Effector memory CD4-positive, alpha-beta T cell (primary cell): ENCODE measurements around the gene ADIG.

Experiments used
- DNase-seq, 3 donors: peaks; one replicate each; pipeline ENCODE4 v3.0.0-alpha.2; 2020
- H3K27ac ChIP-seq: 2 replicates; pipeline ENCODE4 v1.7.0; 2013; ENCODE audit warnings: mild to moderate bottlenecking, low read length, moderate library complexity; ENCODE audit not compliant: insufficient read depth, poor library complexity, severe bottlenecking
- H3K27me3 ChIP-seq: replicated peaks from 2 replicates; pipeline ENCODE4 v1.7.0; 2013; ENCODE audit warnings: mild to moderate bottlenecking, low read length; ENCODE audit not compliant: insufficient read depth, control insufficient read depth, poor library complexity, severe bottlenecking
- H3K36me3 ChIP-seq: 2 replicates; pipeline ENCODE4 v1.7.0; 2013; ENCODE audit warnings: mild to moderate bottlenecking, low read length, moderate library complexity; ENCODE audit not compliant: control insufficient read depth, insufficient read depth
- H3K4me1 ChIP-seq: 2 replicates; pipeline ENCODE4 v1.7.0; 2013; ENCODE audit warnings: low read length, mild to moderate bottlenecking; ENCODE audit not compliant: control insufficient read depth, insufficient read depth, poor library complexity, severe bottlenecking
- H3K4me3 ChIP-seq: 2 replicates; pipeline ENCODE4 v1.7.0; 2013; ENCODE audit warnings: low read length, low read depth, mild to moderate bottlenecking; ENCODE audit not compliant: insufficient read depth, poor library complexity, severe bottlenecking
- H3K9me3 ChIP-seq: 2 replicates; pipeline ENCODE4 v1.7.0; 2013; ENCODE audit warnings: mild to moderate bottlenecking, low read length, moderate library complexity; ENCODE audit not compliant: control insufficient read depth

Gene ADIG

GRCh38 chr20:38615283-38615682, 34.3 kb downstream of the ADIG start:
- no peak for DNase-seq
- Histone ChIP-seq H3K27me3 (no peaks in the 10 kb centered on the region), H3K4me1 (no peaks in the 10 kb centered on the region)

GRCh38 chr20:38616457-38616856, 35.5 kb downstream of the ADIG start:
- Histone ChIP-seq H3K4me1 (no peaks in the 10 kb centered on the region), H3K9me3 (no peaks in the 10 kb centered on the region), H3K4me3 (no peak overlapping the region), H3K36me3 (no peaks in the 10 kb centered on the region), H3K27me3 (no peaks in the 10 kb centered on the region), H3K27ac (no peak overlapping the region)
- no peak for DNase-seq

More at GRCh38 chr20:38615283-38615682, 34.3 kb downstream of the ADIG start:
- H3K9me3 ChIP-seq = no peaks in the 10 kb centered on the region
- H3K27ac ChIP-seq = no peak overlapping the region
- H3K4me3 ChIP-seq = no peak overlapping the region
- H3K36me3 ChIP-seq = no peaks in the 10 kb centered on the region

GRCh38 chr20:38617011-38617829, 36.2 kb downstream of the ADIG start:
- Histone ChIP-seq H3K36me3 (no peaks in the 10 kb centered on the region), H3K9me3 (no peaks in the 10 kb centered on the region), H3K4me3 (no peak overlapping the region), H3K27ac (no peak overlapping the region), H3K27me3 (no peaks in the 10 kb centered on the region), H3K4me1 (no peaks in the 10 kb centered on the region)
- no peak for DNase-seq

- Histone ChIP-seq H3K9me3 (no peaks in the 10 kb centered on the region), H3K4me3 (no peak overlapping the region), H3K36me3 (no peaks in the 10 kb centered on the region), H3K27me3 (no peaks in the 10 kb centered on the region), H3K4me1 (no peaks in the 10 kb centered on the region), H3K27ac (no peak overlapping the region)
- DNase-seq = no peak
These were observed 36.8 kb downstream of the ADIG start for GRCh38 chr20:38617830-38618196.

- no peak for DNase-seq
- H3K36me3 ChIP-seq = no peaks in the 10 kb centered on the region
- no peaks in the 10 kb centered on the region for H3K27me3 ChIP-seq
- H3K9me3 ChIP-seq = no peaks in the 10 kb centered on the region
- no peak overlapping the region for H3K27ac ChIP-seq
- H3K4me3 ChIP-seq = no peak overlapping the region
- H3K4me1 ChIP-seq = no peaks in the 10 kb centered on the region
These were observed 39.4 kb downstream of the ADIG start for GRCh38 chr20:38620441-38620840.

GRCh38 chr20:38623061-38623460, 42.1 kb downstream of the ADIG start:
- no peaks in the 10 kb centered on the region for H3K36me3 ChIP-seq
- no peaks in the 10 kb centered on the region for H3K4me1 ChIP-seq
- no peaks in the 10 kb centered on the region for H3K9me3 ChIP-seq
- H3K27ac ChIP-seq = no peak overlapping the region
- no peak overlapping the region for H3K4me3 ChIP-seq
- H3K27me3 ChIP-seq = no peaks in the 10 kb centered on the region
- no peak for DNase-seq

- no peaks in the 10 kb centered on the region for H3K9me3 ChIP-seq
- H3K4me1 ChIP-seq = no peaks in the 10 kb centered on the region
- DNase-seq = no peak
- H3K27me3 ChIP-seq = no peaks in the 10 kb centered on the region
- no peak overlapping the region for H3K4me3 ChIP-seq
- H3K36me3 ChIP-seq = no peaks in the 10 kb centered on the region
- no peak overlapping the region for H3K27ac ChIP-seq
These were observed 43.1 kb downstream of the ADIG start for GRCh38 chr20:38624084-38624483.

- Histone ChIP-seq H3K4me1 (no peaks in the 10 kb centered on the region), H3K9me3 (no peaks in the 10 kb centered on the region), H3K36me3 (no peaks in the 10 kb centered on the region), H3K4me3 (no peak overlapping the region), H3K27ac (no peak overlapping the region), H3K27me3 (no peaks in the 10 kb centered on the region)
- DNase-seq = no peak
These were observed 44.9 kb downstream of the ADIG start for GRCh38 chr20:38625896-38626295.

- no peaks in the 10 kb centered on the region for H3K9me3 ChIP-seq
- no peak overlapping the region for H3K4me3 ChIP-seq
- H3K36me3 ChIP-seq = no peaks in the 10 kb centered on the region
- no peaks in the 10 kb centered on the region for H3K27me3 ChIP-seq
- no peak for DNase-seq
- H3K4me1 ChIP-seq = no peaks in the 10 kb centered on the region
- no peak overlapping the region for H3K27ac ChIP-seq
These were observed 46.1 kb downstream of the ADIG start for GRCh38 chr20:38626921-38627659.
